ENCODE measurements around the gene C9orf152. TPM values are rescaled to one million over a fixed set of nuclear protein-coding genes. Genes with fewer than 3 reads are reported as not detected.

Gene C9orf152, protein sequence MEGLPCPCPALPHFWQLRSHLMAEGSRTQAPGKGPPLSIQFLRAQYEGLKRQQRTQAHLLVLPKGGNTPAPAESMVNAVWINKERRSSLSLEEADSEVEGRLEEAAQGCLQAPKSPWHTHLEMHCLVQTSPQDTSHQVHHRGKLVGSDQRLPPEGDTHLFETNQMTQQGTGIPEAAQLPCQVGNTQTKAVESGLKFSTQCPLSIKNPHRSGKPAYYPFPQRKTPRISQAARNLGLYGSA
- polyA plus RNA-seq (2012; ENCODE audit: insufficient read depth, insufficient read length, low read depth), result not detected

DNA sequence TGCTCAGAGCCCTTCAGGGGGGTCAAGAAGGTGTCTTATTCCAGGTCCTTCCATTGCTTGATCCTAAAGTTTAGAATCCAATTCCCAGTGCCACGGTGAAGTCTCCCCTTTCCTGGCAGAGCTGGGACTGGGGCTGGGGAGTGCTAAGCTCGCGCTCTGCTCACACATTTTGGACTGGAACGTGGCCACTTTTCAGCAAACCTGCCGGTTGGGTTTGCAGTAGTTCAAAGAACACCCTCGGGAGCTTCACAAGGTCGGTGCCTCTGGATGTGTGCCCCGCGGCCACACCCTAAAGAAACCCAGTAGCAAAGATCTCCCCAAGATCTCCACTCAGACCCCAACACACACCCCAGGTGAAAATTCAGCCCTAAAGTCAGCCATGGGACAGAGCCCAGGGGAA lies at the start of gene C9orf152:
Gene C9orf152 (minus strand): TSS at position 129 of the 400 bp plus-strand sequence. CDS start 580 bp downstream, outside the sequence.
- no peak for DNase-seq
- H3K27me3 ChIP-seq, result peaks cover 8% of the 10 kb centered on the region; the same call in 1 of the 2 replicates
- H3K4me3 ChIP-seq (ENCODE audit: low read depth, low read length), result no peak within 1 kb of the TSS
- H3K4me1 ChIP-seq, result no peaks in the 10 kb centered on the region
- no peaks in the 10 kb centered on the region for H3K9me3 ChIP-seq
- TF ChIP-seq, protein P1, sequence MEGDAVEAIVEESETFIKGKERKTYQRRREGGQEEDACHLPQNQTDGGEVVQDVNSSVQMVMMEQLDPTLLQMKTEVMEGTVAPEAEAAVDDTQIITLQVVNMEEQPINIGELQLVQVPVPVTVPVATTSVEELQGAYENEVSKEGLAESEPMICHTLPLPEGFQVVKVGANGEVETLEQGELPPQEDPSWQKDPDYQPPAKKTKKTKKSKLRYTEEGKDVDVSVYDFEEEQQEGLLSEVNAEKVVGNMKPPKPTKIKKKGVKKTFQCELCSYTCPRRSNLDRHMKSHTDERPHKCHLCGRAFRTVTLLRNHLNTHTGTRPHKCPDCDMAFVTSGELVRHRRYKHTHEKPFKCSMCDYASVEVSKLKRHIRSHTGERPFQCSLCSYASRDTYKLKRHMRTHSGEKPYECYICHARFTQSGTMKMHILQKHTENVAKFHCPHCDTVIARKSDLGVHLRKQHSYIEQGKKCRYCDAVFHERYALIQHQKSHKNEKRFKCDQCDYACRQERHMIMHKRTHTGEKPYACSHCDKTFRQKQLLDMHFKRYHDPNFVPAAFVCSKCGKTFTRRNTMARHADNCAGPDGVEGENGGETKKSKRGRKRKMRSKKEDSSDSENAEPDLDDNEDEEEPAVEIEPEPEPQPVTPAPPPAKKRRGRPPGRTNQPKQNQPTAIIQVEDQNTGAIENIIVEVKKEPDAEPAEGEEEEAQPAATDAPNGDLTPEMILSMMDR (IDR thresholded peaks at IDR 0.05; ENCODE audit: low read depth, low read length), result no peak
- no peaks in the 10 kb centered on the region for H3K36me3 ChIP-seq

DNA sequence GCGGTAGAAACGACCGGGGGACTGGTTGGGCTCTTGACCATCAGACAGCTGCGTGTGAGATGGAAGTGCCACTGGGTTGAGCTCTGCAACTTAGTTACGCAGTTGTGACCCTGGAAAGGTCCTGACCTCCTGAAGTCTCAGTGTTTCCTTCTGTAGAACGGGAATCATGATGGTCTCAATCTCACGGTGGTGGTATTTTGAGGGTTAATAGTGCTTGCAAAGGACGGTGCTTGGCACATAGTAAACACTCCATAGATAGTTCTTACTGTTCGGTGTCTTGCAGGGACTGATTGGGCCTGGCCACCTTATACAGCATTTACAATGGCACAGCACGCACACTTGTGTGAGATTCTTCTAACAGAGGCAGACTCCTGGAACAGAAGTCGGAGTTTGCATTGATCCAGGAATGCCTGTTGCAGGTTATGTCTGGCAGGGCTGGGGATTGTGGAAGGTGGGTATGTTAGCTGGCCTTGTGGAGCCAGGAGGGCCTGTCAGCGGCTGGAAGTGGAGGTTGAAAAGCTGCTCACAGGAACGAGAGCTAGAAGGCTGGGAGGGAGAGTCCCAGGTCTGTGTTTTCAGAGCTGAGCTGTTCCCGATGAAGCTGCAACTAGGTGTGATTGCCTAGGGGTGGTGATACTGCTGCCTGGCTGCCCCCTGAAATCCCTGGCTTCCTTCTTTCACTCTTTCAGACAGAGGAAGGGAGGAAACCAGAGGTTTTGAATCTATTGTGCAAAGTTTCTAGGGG lies 49.3 kb upstream of the C9orf152 start:
- Histone ChIP-seq H3K4me3 (ENCODE audit: low read depth, low read length) (peak overlapping the region; percentile 64), H3K27me3 (no peaks in the 10 kb centered on the region), H3K36me3 (peaks cover 2% of the 10 kb centered on the region), H3K9me3 (no peaks in the 10 kb centered on the region), H3K4me1 (no peaks in the 10 kb centered on the region)
- TF ChIP-seq, protein P1 (IDR thresholded peaks at IDR 0.05; ENCODE audit: low read depth, low read length), result no peak
- no peak for DNase-seq

DNA sequence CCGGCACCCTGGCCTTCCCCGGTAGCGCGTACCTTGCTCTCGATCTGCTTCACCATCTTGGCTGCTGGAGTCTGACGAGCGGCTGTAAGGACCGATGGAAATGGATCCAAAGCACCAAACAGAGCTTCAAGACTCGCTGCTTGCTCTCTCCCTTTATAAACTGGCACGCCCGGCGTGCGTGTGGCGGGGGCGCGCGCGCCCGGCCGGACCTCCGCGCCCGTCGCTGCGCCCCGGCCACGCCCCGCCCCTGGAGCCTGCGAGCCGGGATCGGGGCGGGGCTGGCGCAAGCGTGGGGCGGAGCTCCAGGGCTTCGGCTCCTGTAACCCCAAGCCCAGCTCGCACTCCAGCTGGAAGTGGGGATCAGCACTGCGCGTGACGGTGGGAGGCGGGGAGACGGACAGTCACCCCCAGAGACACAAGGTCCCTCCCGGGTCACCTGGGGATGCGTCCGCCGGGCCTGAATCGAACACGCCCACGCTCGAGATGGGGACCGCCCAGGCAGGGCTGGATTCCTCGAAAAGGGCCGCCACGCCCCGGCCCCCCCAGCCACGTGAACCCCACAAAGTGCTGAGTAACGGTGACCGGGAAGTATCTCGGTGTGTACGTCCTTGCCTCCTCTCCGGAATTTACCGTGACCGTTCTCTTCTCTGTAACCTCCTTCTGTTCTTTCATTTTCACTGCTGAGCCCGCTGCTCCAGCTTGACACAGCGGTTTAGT lies 48.6 kb upstream of the C9orf152 start, which contains the start of gene TXN:
Gene TXN (minus strand): TSS at position 128 of the 717 bp plus-strand sequence. CDS start 72 bp downstream, at position 56.
- peak; percentile 90 for DNase-seq
- Histone ChIP-seq H3K9me3 (no peaks in the 10 kb centered on the region), H3K27me3 (no peaks in the 10 kb centered on the region), H3K4me1 (no peaks in the 10 kb centered on the region), H3K36me3 (peaks cover 5% of the 10 kb centered on the region), H3K4me3 (ENCODE audit: low read depth, low read length) (peak within 1 kb of the TSS; percentile 64)
- TF ChIP-seq, protein P1 (IDR thresholded peaks at IDR 0.05; ENCODE audit: low read depth, low read length), result no peak

DNA sequence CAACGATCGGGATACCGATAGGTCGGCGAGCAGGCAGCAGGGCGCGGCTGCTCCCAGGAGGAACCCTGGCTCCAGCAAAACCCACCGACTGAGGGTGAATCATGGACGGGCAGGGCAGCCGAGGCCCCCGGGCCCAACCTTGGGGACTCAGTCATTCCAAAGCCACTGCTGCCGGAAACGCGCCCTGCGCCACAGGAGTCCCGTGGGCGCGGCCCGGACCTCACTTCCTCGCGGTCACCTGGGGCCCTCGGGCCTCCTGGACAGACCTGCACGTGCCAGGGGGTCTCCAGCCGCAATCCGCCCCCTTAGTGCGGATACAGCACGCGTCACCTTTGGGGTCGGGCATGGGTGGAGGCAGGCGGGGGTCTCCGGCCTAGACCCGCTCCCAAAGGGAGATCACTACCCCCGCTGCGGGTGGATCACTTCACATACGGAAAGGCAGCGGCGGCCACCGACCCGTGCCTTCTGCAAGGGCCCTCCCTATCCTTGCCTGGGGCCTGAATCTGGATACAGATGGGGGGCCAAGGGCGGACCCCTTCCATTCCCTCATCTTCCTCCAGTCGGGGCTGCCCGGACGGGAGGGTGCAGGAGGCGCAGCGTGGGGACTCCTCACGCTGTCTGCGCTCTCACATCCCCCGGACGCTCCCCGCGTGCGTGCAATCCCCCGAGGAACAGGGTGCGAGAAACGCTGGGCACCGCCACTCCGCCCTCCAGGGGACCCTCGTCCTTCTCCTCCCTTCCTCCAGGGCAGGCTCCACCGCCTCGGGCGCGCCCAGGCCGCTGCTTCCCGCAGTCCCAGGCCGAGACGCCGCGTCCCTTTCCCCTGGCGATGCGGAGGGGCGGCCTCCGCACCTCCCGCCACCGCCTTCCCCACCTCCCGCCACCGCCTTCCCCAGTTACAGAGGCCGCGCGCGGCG lies 47.8 kb upstream of the C9orf152 start:
- DNase-seq, result peak; percentile 45
- Histone ChIP-seq H3K36me3 (peaks cover 6% of the 10 kb centered on the region), H3K9me3 (no peaks in the 10 kb centered on the region), H3K4me1 (no peaks in the 10 kb centered on the region), H3K4me3 (ENCODE audit: low read depth, low read length) (peak overlapping the region; percentile 64), H3K27me3 (no peaks in the 10 kb centered on the region)
- TF ChIP-seq, protein P1 (IDR thresholded peaks at IDR 0.05; ENCODE audit: low read depth, low read length), result no peak

DNA sequence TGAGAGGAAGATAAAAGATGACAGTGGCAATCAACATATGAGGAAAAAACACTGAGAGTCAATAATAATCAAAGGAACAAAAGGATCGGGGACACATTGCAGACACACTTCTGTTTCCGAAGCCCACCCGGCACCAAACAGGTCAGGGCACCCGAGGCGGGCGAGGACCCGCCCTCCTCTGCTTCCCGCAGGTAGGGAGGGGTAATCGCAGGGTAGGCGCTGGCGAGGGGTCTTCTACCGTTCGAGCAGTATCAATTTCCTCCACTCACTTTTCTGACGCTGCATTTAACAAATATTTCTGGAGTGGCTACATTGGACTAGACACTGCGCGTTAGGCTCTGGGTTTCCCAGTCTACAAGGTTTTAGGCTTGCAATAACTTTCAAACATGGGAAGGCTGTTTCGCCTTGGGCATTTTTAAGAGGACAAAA lies 47.1 kb upstream of the C9orf152 start:
- TF ChIP-seq, protein P1 (IDR thresholded peaks at IDR 0.05; ENCODE audit: low read depth, low read length), result no peak
- H3K4me3 ChIP-seq (ENCODE audit: low read depth, low read length), result peak overlapping the region; percentile 64
- no peaks in the 10 kb centered on the region for H3K4me1 ChIP-seq

More for the DNA sequence above, 47.1 kb upstream of the C9orf152 start:
- Histone ChIP-seq H3K36me3 (peaks cover 12% of the 10 kb centered on the region), H3K27me3 (no peaks in the 10 kb centered on the region), H3K9me3 (no peaks in the 10 kb centered on the region)
- no peak for DNase-seq
